Measurements from ENCODE around the gene TMPRSS7. TPM values are rescaled to one million over a fixed set of nuclear protein-coding genes. Genes with fewer than 3 reads are reported as not detected.

Gene TMPRSS7
- polyA plus RNA-seq, 1 donor from 2014 or later, result 0.52 TPM

- Histone ChIP-seq H3K9me2 (ENCODE audit: insufficient read depth, low read length) (no peaks in the 10 kb centered on the region), H3K9ac (ENCODE audit: low read length) (no peak overlapping the region), H3F3A (ENCODE audit: insufficient read depth, low read length, poor library complexity, severe bottlenecking) (no peaks in the 10 kb centered on the region), H3K27ac (ENCODE audit: low read length) (no peak overlapping the region), H3K27me3 (ENCODE audit: insufficient read depth, low read depth, low read length) (no peaks in the 10 kb centered on the region), H4K20me1 (ENCODE audit: insufficient read depth) (no peaks in the 10 kb centered on the region), H2AFZ (ENCODE audit: low read depth, low read length) (no peak overlapping the region), H3K36me3 (ENCODE audit: insufficient read depth, low read length) (no peaks in the 10 kb centered on the region), H3K9me3 (ENCODE audit: low read length) (no peaks in the 10 kb centered on the region), H3K4me2 (ENCODE audit: low read length) (no peak overlapping the region), H3K4me3 (ENCODE audit: low read length) (no peak overlapping the region), H3K79me2 (replicated peaks; ENCODE audit: insufficient read depth, low read length) (no peaks in the 10 kb centered on the region)
- TF ChIP-seq RAD21 (conservative IDR thresholded peaks at IDR 0.05) (no peak), MXI1 (conservative IDR thresholded peaks at IDR 0.05; ENCODE audit: poor library complexity, severe bottlenecking) (no peak), EP300 (conservative IDR thresholded peaks at IDR 0.05; ENCODE audit: poor library complexity, severe bottlenecking) (no peak), SMC3 (conservative IDR thresholded peaks at IDR 0.05; ENCODE audit: poor library complexity) (no peak), EZH2 (IDR thresholded peaks at IDR 0.05; ENCODE audit: borderline replicate concordance, insufficient read depth, low read length, poor library complexity, severe bottlenecking) (no peak), POLR2AphosphoS5 (IDR thresholded peaks at IDR 0.05) (no peak), TAF1 (IDR thresholded peaks at IDR 0.05; ENCODE audit: low read depth) (no peak)
- TF ChIP-seq, protein P1, sequence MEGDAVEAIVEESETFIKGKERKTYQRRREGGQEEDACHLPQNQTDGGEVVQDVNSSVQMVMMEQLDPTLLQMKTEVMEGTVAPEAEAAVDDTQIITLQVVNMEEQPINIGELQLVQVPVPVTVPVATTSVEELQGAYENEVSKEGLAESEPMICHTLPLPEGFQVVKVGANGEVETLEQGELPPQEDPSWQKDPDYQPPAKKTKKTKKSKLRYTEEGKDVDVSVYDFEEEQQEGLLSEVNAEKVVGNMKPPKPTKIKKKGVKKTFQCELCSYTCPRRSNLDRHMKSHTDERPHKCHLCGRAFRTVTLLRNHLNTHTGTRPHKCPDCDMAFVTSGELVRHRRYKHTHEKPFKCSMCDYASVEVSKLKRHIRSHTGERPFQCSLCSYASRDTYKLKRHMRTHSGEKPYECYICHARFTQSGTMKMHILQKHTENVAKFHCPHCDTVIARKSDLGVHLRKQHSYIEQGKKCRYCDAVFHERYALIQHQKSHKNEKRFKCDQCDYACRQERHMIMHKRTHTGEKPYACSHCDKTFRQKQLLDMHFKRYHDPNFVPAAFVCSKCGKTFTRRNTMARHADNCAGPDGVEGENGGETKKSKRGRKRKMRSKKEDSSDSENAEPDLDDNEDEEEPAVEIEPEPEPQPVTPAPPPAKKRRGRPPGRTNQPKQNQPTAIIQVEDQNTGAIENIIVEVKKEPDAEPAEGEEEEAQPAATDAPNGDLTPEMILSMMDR (IDR thresholded peaks at IDR 0.05; ENCODE audit: poor library complexity, severe bottlenecking), result no peak
- TF ChIP-seq, protein P2, sequence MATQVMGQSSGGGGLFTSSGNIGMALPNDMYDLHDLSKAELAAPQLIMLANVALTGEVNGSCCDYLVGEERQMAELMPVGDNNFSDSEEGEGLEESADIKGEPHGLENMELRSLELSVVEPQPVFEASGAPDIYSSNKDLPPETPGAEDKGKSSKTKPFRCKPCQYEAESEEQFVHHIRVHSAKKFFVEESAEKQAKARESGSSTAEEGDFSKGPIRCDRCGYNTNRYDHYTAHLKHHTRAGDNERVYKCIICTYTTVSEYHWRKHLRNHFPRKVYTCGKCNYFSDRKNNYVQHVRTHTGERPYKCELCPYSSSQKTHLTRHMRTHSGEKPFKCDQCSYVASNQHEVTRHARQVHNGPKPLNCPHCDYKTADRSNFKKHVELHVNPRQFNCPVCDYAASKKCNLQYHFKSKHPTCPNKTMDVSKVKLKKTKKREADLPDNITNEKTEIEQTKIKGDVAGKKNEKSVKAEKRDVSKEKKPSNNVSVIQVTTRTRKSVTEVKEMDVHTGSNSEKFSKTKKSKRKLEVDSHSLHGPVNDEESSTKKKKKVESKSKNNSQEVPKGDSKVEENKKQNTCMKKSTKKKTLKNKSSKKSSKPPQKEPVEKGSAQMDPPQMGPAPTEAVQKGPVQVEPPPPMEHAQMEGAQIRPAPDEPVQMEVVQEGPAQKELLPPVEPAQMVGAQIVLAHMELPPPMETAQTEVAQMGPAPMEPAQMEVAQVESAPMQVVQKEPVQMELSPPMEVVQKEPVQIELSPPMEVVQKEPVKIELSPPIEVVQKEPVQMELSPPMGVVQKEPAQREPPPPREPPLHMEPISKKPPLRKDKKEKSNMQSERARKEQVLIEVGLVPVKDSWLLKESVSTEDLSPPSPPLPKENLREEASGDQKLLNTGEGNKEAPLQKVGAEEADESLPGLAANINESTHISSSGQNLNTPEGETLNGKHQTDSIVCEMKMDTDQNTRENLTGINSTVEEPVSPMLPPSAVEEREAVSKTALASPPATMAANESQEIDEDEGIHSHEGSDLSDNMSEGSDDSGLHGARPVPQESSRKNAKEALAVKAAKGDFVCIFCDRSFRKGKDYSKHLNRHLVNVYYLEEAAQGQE (IDR thresholded peaks at IDR 0.05; ENCODE audit: borderline replicate concordance), result no peak
These were observed 92.0 kb downstream of the TMPRSS7 start for GRCh38 chr3:112126511-112126911.

DNA sequence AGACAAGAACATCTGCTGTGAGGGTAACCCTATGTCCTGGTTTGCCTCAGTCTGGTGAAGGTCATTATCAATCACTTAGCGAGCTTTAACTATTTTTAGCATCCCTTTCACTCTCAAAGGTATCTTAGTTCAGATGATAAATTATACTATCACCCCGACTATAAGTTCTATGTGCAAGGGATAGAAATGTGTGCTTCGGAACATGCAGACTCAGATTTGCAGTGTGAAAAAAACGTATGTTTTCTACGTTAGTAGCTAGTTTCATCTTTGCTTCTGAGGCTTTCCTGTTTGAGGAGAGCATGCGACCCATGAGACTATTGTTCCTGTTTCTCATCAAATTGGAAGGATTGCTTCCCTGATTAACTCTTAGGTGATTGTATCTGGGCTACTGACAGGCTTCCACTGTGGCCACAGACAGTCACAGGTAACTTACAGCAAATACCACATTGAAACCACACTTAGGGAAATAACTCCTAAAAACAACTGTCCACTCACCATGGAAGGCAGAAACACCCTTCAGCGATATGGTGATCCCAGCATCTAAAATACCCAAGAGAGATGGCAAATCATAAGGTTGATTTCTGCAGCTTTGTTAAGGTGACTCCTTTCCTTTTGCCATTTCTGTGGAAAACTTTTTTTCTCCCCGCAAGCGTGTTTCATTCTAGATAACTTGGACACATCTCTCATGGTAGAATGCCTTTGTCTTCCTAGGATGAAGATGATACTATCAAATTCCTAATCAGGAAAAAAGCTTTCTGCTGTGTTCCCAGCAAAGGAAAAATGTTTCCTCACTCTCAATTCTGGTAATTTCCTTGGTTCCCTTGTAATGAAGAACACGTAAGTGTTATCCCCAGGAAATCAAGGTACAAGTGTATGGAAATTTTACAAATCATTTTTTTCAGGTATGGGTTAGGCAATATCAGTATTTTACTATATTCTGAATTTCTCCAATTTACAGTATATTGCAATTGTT, 93.3 kb downstream of the TMPRSS7 start:
- H3F3A ChIP-seq (ENCODE audit: insufficient read depth, low read length, poor library complexity, severe bottlenecking), result no peaks in the 10 kb centered on the region
- no peaks in the 10 kb centered on the region for H4K20me1 ChIP-seq (ENCODE audit: insufficient read depth)
- H3K27ac ChIP-seq (ENCODE audit: low read length), result no peak overlapping the region
- no peak overlapping the region for H2AFZ ChIP-seq (ENCODE audit: low read depth, low read length)
- H3K9ac ChIP-seq (ENCODE audit: low read length), result no peak overlapping the region
- H3K9me3 ChIP-seq (ENCODE audit: low read length), result no peaks in the 10 kb centered on the region
- no peaks in the 10 kb centered on the region for H3K9me2 ChIP-seq (ENCODE audit: insufficient read depth, low read length)
- H3K79me2 ChIP-seq (replicated peaks; ENCODE audit: insufficient read depth, low read length), result no peaks in the 10 kb centered on the region
- H3K4me3 ChIP-seq (ENCODE audit: low read length), result no peak overlapping the region
- no peaks in the 10 kb centered on the region for H3K36me3 ChIP-seq (ENCODE audit: insufficient read depth, low read length)
- no peaks in the 10 kb centered on the region for H3K27me3 ChIP-seq (ENCODE audit: insufficient read depth, low read depth, low read length)
- TF ChIP-seq, protein P1 (IDR thresholded peaks at IDR 0.05; ENCODE audit: poor library complexity, severe bottlenecking), result no peak
- TF ChIP-seq SMC3 (conservative IDR thresholded peaks at IDR 0.05; ENCODE audit: poor library complexity) (no peak), EP300 (conservative IDR thresholded peaks at IDR 0.05; ENCODE audit: poor library complexity, severe bottlenecking) (no peak), MXI1 (conservative IDR thresholded peaks at IDR 0.05; ENCODE audit: poor library complexity, severe bottlenecking) (no peak), EZH2 (IDR thresholded peaks at IDR 0.05; ENCODE audit: borderline replicate concordance, insufficient read depth, low read length, poor library complexity, severe bottlenecking) (no peak), TAF1 (IDR thresholded peaks at IDR 0.05; ENCODE audit: low read depth) (no peak), RAD21 (conservative IDR thresholded peaks at IDR 0.05) (no peak), POLR2AphosphoS5 (IDR thresholded peaks at IDR 0.05) (no peak)
- TF ChIP-seq, protein P2 (IDR thresholded peaks at IDR 0.05; ENCODE audit: borderline replicate concordance), result no peak
- no peak overlapping the region for H3K4me2 ChIP-seq (ENCODE audit: low read length)
